Nephron (organoid): ENCODE results near the gene PDE4D.
"Not testable (repeated sequence)": the region's sequence is repeated elsewhere in the genome, so short reads cannot be mapped to it uniquely, and the experiment has no call there.

Source experiments
- H3K27ac Mint-ChIP-seq, 3 experiments: 2 replicates each; pipeline ENCODE4 v1.8.0; 2020; ENCODE audit warnings: mixed read lengths in 3 of 3, mild to moderate bottlenecking in 2 of 3, moderate library complexity in 1 of 3
- H3K27me3 Mint-ChIP-seq: 2 replicates; pipeline ENCODE4 v1.8.0; 2021; ENCODE audit warnings: low read depth, mild to moderate bottlenecking, moderate library complexity, mixed read lengths
- H3K36me3 Mint-ChIP-seq: 2 replicates; pipeline ENCODE4 v1.8.0; 2020; ENCODE audit warnings: low read depth, mixed read lengths
- H3K4me1 Mint-ChIP-seq: 2 replicates; pipeline ENCODE4 v1.8.0; 2020; ENCODE audit warnings: mixed read lengths
- H3K4me3 Mint-ChIP-seq, 3 experiments: 2 replicates each; pipeline ENCODE4 v1.8.0; 2020; ENCODE audit warnings: mild to moderate bottlenecking in 3 of 3, mixed read lengths in 3 of 3, moderate library complexity in 2 of 3
- H3K9me3 Mint-ChIP-seq: 2 replicates; pipeline ENCODE4 v1.8.0; 2020; ENCODE audit warnings: mixed read lengths
- TF ChIP-seq, protein P1 (sequence below), 3 experiments: fragments of 200-600 bp; sonication (generic); IDR thresholded peaks; one replicate each; pipeline ENCODE4 v1.5.0; 2021; ENCODE audit warnings: antibody characterized with exemption in 3 of 3; ENCODE audit not compliant: unreplicated experiment in 3 of 3

The PDE4D gene

DNA sequence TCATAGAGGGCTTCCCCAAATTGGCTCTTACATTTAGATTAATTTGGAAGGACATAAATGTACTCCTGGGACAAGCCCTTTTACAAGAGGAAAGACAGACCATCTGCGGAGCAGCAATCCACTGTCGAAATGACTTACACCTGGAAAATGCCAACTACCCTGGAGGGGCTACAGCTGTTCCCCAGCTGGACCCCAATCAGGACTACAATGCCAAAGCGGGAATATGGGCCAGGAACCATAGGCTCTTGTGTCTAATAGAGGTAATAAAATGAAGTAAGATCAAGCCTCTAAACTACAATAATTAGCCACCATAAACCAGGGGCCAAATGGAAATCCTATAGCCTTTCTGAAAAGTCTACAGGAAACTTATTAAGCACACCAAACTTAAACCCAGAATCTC is 581.3 kb downstream of the PDE4D start:
- Mint-ChIP-seq H3K4me1 (peaks cover 58% of the 10 kb centered on the region), H3K36me3 (peaks cover 27% of the 10 kb centered on the region), H3K9me3 (peaks cover 18% of the 10 kb centered on the region), H3K4me3 (no peak overlapping the region), H3K27me3 (no peaks in the 10 kb centered on the region), H3K27ac (peak overlapping the region; percentile 30 to 76 (median 48))
- TF ChIP-seq, protein P1, sequence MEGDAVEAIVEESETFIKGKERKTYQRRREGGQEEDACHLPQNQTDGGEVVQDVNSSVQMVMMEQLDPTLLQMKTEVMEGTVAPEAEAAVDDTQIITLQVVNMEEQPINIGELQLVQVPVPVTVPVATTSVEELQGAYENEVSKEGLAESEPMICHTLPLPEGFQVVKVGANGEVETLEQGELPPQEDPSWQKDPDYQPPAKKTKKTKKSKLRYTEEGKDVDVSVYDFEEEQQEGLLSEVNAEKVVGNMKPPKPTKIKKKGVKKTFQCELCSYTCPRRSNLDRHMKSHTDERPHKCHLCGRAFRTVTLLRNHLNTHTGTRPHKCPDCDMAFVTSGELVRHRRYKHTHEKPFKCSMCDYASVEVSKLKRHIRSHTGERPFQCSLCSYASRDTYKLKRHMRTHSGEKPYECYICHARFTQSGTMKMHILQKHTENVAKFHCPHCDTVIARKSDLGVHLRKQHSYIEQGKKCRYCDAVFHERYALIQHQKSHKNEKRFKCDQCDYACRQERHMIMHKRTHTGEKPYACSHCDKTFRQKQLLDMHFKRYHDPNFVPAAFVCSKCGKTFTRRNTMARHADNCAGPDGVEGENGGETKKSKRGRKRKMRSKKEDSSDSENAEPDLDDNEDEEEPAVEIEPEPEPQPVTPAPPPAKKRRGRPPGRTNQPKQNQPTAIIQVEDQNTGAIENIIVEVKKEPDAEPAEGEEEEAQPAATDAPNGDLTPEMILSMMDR (IDR thresholded peaks at IDR 0.05; ENCODE audit: unreplicated experiment in 3 of 3) = no peak

DNA sequence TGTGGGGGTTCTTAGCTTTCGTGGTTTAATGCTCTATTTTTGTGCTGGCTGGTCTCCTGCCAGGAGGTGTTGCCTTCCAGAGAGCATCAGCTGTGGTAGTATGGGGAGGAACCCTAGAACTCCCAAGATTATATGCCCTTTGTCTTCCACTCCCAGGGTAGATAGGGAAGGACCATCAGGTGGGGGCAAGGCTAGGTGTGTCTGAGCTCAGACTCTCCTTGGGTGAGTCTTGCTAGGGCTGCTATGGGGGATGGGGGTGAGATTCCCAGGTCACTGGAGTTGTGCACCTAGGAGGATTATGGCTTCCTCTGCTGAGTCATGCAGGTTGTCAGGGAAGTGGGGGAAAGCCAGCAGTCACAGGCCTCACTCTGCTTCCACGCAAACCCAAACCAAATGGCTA is 584.8 kb downstream of the PDE4D start:
- H3K36me3 Mint-ChIP-seq = peaks cover 34% of the 10 kb centered on the region
- not testable (repeated sequence) for H3K27me3 Mint-ChIP-seq, H3K4me3 Mint-ChIP-seq, H3K27ac Mint-ChIP-seq
- peaks cover 41% of the 10 kb centered on the region for H3K9me3 Mint-ChIP-seq
- peaks cover 23% of the 10 kb centered on the region for H3K4me1 Mint-ChIP-seq

DNA sequence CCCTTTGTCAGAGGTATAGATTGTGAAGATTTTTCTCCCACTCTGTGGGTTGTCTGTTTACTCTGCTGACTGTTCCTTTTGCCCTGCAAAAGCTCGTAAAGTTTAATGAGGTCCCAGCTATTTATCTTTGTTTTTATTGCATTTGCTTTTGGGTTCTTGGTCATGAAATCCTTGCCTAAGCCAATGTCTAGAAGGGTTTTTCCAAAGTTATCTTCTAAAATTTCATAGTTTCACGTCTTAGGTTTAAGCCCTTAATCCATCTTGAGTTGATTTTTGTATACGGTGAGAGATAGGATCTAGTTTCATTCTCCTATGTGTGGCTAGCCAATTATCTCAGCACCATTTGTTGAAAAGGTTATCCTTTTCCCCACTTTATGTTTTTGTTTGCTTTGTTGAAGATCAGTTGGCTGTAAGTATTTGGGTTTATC is 590.2 kb downstream of the PDE4D start:
- H3K27me3 Mint-ChIP-seq, H3K36me3 Mint-ChIP-seq, H3K4me3 Mint-ChIP-seq: not testable (repeated sequence)
- peak overlapping the region in 1 of 3 experiments; percentile 37 for H3K27ac Mint-ChIP-seq
- H3K4me1 Mint-ChIP-seq = peaks cover 26% of the 10 kb centered on the region
- peaks cover 31% of the 10 kb centered on the region for H3K9me3 Mint-ChIP-seq

- peaks cover 30% of the 10 kb centered on the region for H3K9me3 Mint-ChIP-seq
- H3K4me3 Mint-ChIP-seq, H3K36me3 Mint-ChIP-seq, H3K27me3 Mint-ChIP-seq, H3K27ac Mint-ChIP-seq: not testable (repeated sequence)
- peaks cover 31% of the 10 kb centered on the region for H3K4me1 Mint-ChIP-seq
These were observed 591.0 kb downstream of the PDE4D start for GRCh38 chr5:59302509-59302908.

DNA sequence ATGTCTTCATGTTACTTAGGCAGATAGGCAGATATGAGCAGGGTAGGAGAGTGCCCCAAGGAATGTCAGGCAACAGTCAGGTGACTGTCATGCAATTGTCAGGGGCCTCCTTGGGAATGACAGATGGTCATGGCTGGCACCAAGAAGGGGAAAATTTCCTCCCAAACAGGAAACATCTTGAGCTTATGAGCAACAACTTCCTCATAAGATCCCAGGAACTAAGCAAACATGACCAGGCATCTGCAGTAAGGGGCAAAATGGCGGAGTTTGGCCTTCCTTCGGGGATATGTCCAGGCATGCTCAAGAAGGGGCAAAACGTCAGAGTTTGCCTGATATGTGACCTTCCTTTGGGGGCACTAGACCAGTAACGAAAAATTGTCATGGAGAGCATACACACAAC is 591.8 kb downstream of the PDE4D start:
- Mint-ChIP-seq H3K27ac (peak overlapping the region; percentile 13 to 53 (median 31)), H3K27me3 (no peaks in the 10 kb centered on the region), H3K36me3 (peaks cover 7% of the 10 kb centered on the region), H3K4me1 (peaks cover 38% of the 10 kb centered on the region), H3K4me3 (no peak overlapping the region), H3K9me3 (peaks cover 30% of the 10 kb centered on the region)
- TF ChIP-seq, protein P1 (IDR thresholded peaks at IDR 0.05; ENCODE audit: unreplicated experiment in 3 of 3) = no peak

DNA sequence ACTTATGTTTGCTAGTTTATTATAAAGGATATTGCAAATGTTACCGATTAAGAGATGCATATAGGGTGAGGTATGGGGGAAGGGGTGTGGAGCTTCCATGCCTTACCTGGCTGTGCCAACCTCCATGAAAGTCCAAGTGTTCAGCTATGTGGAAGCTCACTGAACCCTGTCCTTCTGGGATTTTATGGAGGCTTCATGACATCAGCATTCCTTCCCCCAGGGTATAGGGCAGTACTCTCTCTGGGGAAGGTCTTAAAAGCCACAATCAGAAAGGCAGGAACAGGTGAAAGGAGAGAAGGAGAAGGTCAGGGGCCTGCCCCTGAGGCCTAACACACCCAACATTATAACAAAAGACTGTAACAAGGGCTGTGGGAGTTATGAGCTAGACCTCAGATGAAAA is 592.6 kb downstream of the PDE4D start:
- Mint-ChIP-seq H3K27ac (peak overlapping the region; percentile 13 to 54 (median 53)), H3K9me3 (peaks cover 25% of the 10 kb centered on the region), H3K27me3 (no peaks in the 10 kb centered on the region), H3K36me3 (peaks cover 2% of the 10 kb centered on the region), H3K4me1 (peaks cover 46% of the 10 kb centered on the region), H3K4me3 (no peak overlapping the region)
- TF ChIP-seq, protein P1 (IDR thresholded peaks at IDR 0.05; ENCODE audit: unreplicated experiment in 3 of 3) = no peak

DNA sequence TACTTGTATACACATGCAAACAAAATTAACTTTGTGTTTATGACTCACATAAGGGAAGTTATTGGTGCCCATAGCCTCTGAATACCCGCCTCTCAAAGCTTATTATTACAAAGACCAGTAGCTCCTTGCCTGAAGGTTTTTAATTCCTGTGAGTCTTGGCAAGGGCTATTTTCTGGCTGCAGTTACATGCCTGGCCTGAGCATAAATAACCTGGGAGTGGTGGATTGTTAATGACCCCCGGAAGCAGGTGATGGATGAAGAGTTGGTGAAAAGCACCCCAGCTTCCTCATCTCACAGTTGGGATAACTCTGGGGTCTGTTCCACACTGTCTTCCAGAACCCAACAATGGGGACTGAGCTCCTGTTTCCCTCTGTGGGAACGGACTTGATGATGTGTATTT is 594.5 kb downstream of the PDE4D start:
- H3K9me3 Mint-ChIP-seq = peaks cover 10% of the 10 kb centered on the region
- H3K4me1 Mint-ChIP-seq = peaks cover 46% of the 10 kb centered on the region
- H3K4me3 Mint-ChIP-seq = no peak overlapping the region
- TF ChIP-seq, protein P1 (IDR thresholded peaks at IDR 0.05; ENCODE audit: unreplicated experiment in 3 of 3) = no peak
- peak overlapping the region; percentile 53 to 79 (median 78) for H3K27ac Mint-ChIP-seq
- no peaks in the 10 kb centered on the region for H3K36me3 Mint-ChIP-seq
- no peaks in the 10 kb centered on the region for H3K27me3 Mint-ChIP-seq
